GM20431 (cell line): ENCODE data around the gene ORM1.

Experiments used
- in situ Hi-C: fragments of 300-500 bp; cut with MseI, MboI; formaldehyde crosslinking; loops from one replicate; pipeline ENCODE4 v1.15.0; 2020; ENCODE audit warnings: low sequenced_read_pairs; ENCODE audit not compliant: unreplicated experiment

ORM1 gene

GRCh38 chr9:114302727-114303126 is 20.2 kb upstream of the ORM1 start:
- in situ Hi-C loops: no loop called here

- in situ Hi-C loops: no loop called here
Measured at GRCh38 chr9:114303571-114303970, 19.3 kb upstream of the ORM1 start.

GRCh38 chr9:114303977-114304376 is 18.9 kb upstream of the ORM1 start:
- in situ Hi-C loops: no loop called here

- in situ Hi-C loops: no loop called here
Measured at GRCh38 chr9:114304416-114305188, 18.3 kb upstream of the ORM1 start.

GRCh38 chr9:114307899-114308267 is 15.0 kb upstream of the ORM1 start:
- in situ Hi-C loops: no loop called here

- in situ Hi-C loops: no loop called here
Measured at GRCh38 chr9:114308361-114308950, 14.4 kb upstream of the ORM1 start.

- in situ Hi-C loops: no loop called here
Measured at GRCh38 chr9:114309096-114309495, 13.8 kb upstream of the ORM1 start.

GRCh38 chr9:114310471-114311450 is 12.1 kb upstream of the ORM1 start:
- in situ Hi-C loops: no loop called here

- in situ Hi-C loops: no loop called here
Measured at GRCh38 chr9:114311571-114312512, 11.1 kb upstream of the ORM1 start.

GRCh38 chr9:114312513-114312875 is 10.4 kb upstream of the ORM1 start:
- in situ Hi-C loops: no loop called here

GRCh38 chr9:114313186-114313585 is 9.7 kb upstream of the ORM1 start:
- in situ Hi-C loops: no loop called here

- in situ Hi-C loops: no loop called here
Measured at GRCh38 chr9:114314256-114314867, 8.5 kb upstream of the ORM1 start.

- in situ Hi-C loops: no loop called here
Measured at GRCh38 chr9:114314881-114315722, 7.8 kb upstream of the ORM1 start.

- in situ Hi-C loops: no loop called here
Measured at GRCh38 chr9:114315723-114316363, 7.1 kb upstream of the ORM1 start.

- in situ Hi-C loops: no loop called here
Measured at GRCh38 chr9:114316605-114317230, 6.2 kb upstream of the ORM1 start.

- in situ Hi-C loops: no loop called here
Measured at GRCh38 chr9:114317665-114318357, 5.1 kb upstream of the ORM1 start.

- in situ Hi-C loops: no loop called here
Measured at GRCh38 chr9:114318416-114318815, 4.5 kb upstream of the ORM1 start.
